Prostate gland (tissue), 2 donors: Measurements from ENCODE around the gene STAMBP.

Experiments
- CTCF ChIP-seq, 4 experiments: fragments of 200-600 bp in 2 of 4; fragments of 450-650 bp in 2 of 4; sonication (generic) in 2 of 4; IDR thresholded peaks; 1 replicate in 3 of 4; 2 replicates in 1 of 4; pipeline ENCODE4 v1.5.1; 2016 to 2019; ENCODE audit warnings: antibody characterized with exemption in 4 of 4, mild to moderate bottlenecking in 2 of 4, moderate library complexity in 2 of 4
- POLR2A ChIP-seq: fragments of 450-650 bp; IDR thresholded peaks from one replicate; pipeline ENCODE4 v1.6.1; 2016; ENCODE audit warnings: antibody characterized with exemption, mild to moderate bottlenecking

- no peak for TF ChIP-seq CTCF (IDR thresholded peaks at IDR 0.05)
- no peak for TF ChIP-seq POLR2A
These were observed 22.5 kb downstream of the STAMBP start for GRCh38 chr2:73851274-73851673.
